ENCODE results near the gene ALG3.

Gene ALG3

DNA sequence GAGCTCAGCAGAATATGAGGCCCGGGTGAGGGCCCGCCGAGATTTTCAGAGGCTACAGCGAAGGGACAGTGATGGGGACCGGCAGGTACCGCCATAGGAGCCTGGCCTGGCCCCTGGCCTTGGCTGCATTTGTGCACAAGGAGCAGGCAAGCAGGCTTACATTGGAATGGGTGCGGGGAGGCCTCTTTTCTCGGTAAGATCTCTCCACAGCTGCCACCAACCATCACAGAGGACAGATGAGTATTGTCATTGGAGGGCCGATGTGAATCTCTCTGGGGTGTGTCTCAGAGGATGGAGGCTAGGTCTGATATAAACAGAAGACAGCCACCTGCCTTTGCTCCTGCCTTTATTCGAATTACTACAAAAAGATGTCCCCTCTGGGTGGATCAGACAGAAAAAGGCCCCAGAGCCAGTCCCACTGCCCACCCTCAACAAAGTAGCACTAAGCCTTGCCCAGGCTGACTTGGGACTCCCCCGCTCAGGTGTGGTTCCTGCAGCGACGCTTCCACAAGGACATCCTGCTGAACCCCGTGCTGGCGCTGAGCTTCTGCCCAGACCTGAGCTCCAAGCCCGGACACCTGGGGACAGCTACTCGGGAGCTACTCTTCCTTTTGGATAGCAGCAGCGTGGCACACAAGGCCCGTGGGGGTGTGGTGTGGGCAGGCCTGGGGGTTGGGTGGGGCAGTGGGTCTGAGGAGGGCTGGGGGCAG, 13.9 kb downstream of the ALG3 start:
- DNase-seq (ENCODE audit: low spot score) = no peak

DNA sequence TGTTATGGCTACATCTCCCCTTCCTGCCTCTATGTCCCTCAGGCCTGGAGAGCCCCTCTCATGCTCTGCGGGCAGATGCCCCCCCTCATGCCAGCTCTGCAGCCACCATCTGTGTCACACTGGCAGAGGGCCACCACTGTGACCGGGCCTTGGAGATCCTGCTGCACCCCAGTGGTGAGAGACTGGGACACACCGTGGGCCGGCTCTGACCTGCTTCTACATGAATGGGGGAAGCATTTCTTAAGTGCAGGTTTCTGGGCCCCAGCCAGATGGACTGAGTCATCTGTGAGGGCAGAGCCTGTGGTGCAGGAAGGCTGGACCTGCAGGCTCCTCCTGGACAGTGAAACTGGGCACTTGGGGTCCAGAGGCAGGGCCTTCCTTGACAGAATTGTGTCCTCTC, 14.5 kb downstream of the ALG3 start:
- DNase-seq (ENCODE audit: low spot score) = no peak

DNA sequence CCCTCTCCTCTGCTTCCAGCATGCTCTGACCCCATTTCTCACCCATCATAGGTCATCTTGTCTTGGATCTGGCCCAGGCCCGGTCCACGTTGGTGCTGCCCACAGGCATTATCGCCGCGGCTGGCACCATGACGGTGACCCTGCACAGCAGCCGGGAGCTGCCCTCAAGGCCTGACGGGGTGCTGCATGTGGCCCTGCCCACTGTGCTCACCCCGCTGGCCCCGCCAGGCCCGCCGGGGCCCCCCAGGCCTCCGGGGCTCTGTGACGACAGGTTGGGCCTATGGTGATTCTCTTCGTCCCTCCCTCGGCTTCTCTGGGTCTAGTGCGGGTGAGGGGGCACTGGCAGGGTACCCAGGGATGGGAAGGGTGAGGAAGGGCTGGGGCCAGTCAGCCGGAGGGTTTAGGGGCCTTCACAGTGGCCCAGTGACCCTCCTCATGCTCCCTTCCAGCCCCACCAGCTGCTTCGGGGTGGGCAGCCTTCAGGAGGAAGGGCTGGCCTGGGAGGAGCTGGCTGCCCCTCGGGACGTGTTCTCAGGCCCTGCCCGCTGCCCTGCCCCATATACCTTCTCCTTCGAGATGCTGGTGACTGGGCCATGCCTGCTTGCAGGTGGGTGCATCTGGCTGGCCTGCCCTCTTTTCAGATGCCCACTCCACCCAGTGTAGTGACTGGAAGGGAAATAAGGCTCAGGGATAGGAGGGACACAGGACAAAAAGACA, 15.5 kb downstream of the ALG3 start:
- no peak for DNase-seq (ENCODE audit: low spot score)

DNA sequence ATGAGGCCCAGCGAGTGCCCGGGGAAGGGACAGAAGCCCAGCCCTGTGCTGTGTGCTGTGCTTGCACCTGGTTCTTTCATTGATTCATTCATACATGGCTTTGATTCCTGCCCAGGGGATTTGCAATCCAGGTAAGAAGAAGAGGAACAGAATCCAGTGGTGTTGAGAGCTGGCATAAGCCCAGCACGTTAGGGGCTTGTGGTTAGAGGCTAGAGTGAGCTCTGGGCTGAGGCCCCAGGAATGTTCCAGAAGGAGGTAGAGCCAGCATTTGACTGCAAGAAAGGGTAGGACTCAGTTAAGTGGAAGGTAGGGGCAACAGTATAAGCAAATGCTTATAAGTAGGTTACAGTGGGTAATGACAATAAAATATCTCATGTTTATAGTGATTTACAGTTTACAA, 17.1 kb downstream of the ALG3 start:
- no peak for DNase-seq (ENCODE audit: low spot score)

DNA sequence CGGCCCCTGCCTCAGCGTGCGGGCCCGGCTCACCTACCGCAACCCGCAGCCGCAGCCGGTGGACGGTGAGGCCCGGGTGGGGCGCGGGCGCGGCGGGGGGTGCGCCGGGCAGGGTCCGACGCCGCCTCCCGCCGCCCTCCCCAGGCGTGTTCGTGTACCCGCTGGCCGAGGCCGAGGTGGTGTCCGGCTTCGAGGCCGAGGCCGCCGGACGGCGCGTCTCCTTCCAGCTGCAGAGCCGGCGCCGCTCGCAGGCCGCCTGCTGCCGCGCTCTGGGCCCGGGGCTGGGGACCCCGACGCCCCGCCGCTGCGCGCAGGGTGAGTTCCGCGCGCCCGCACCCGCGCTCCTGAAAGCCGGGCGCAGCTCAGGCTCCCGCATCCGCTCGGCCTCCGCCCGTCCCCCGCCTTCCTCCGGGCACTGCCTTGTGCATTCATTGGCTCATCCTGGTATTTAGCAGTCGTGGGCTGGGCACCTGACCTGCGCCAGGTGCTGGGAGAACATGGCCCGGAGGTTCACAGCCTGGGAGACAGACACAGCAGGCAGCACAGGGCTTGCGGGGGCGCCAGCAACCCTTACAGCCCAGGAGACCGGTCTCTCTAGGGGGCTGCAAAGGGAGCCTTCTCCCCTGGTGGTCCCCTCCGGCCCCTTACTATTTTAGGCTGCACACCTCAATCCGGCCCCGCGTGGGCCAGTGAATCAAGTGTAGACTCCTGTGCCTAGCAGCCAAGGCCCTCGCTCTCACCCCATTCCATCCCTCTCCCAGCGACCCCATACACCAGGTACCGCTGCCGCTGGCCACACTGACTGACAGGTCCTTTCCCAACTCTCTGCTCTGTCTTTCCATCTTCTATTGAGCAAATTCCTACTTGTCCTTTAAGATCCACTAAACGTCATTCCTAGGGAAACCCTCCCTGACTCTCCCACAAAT, 17.9 kb downstream of the ALG3 start:
- no peak for DNase-seq (ENCODE audit: low spot score)

DNA sequence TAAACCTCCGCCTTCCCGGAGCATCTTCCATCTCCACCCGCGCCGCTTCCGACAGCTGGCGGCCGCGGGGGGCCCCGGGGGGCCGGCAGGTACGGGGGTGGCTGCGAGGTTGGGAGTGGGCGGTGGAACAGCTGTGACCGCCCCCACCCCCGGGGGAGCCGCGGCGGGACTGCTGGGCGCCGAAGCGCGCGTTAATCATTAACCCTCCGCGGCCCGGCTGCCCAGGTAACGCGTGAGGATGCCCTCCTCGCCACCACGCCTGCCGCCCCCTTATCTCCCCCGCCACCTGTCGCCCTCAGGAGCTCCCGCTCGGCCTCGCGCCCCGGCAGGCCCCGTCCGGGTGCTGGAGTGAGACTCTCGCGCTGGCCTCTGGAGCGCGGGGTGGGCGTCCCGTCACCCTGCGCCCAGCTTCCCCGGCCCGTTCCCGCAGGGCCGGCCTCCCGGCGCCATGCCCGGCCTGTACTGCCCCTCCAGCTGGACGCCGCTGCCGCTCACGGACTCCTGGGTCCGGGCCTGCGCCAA, 18.6 kb downstream of the ALG3 start:
- no peak for DNase-seq (ENCODE audit: low spot score)

DNA sequence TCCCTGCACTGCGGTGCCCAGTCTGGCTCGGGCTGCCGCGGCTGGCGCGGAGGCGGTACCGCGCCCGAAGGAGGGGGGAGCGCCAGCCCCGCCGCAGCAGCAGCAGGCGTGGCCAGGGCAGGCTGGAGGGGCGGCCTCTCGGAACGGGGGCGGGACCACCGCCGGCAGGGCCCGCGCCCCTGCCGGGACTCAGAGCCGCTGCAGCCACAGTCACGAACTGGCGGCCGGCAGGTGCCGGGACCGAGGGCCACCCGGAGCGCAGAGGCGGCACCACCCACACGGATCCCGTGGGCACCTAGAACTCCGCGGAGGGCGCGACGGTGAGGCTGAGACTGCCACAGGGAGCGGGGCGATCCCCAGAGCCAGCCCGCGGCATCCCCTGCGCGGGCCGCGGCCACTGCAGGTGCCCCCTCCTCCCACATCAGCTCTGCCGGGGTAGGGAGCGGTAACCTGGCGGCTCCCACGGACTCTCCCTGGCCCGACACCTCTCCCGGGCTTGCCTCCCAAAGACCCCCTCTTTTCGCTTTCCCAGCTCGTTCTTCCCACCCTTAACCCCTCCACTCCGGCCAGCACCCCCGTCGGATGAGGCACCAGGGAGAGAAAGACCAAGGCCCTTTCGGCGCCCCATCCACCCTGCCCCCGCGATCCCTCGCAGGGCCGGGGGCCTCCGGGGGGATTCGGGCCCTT, 19.2 kb downstream of the ALG3 start, which contains the start of gene VWA5B2:
VWA5B2 (plus strand) TSS at position 192 of the 687 bp plus-strand sequence. CDS start 944 bp downstream, outside the sequence.
- DNase-seq (ENCODE audit: low spot score) = peak; percentile 90

DNA sequence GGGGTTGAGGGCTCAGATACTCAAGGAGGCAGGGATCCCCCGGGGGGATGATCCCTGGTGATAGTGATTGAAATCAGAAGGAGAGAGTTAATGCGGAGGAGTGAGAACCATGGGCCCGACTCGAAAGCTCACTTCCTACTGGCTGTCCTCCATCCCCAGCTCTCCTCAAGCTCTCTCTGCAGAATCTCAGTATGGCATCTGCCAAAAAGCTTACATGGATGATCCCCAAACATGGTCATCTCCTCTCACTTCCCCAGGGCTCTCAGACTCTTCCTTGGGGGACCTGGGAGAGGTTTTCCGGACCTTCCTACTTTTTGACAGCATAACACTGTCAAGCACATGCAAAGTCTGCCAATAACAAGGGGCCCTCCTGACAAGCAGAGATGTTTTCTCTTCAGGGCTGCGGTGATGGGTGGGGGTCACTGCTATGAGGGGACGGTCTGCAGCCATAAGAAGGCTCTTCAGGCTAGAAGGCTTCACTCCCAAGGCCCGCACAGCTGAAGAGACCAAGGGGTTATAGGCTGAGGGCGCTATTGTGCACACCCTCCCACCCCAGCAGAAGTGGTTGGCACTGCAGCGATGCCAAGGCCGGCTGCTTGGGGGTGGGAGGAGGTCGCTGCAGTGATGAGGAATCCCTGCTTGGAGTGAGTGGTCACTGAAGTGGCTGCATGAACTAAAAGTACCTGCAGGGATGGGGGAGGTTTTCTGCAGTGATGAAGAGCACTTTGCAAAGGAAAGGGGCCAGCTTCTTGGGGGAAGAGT, 20.2 kb downstream of the ALG3 start:
- no peak for DNase-seq (ENCODE audit: low spot score)

DNA sequence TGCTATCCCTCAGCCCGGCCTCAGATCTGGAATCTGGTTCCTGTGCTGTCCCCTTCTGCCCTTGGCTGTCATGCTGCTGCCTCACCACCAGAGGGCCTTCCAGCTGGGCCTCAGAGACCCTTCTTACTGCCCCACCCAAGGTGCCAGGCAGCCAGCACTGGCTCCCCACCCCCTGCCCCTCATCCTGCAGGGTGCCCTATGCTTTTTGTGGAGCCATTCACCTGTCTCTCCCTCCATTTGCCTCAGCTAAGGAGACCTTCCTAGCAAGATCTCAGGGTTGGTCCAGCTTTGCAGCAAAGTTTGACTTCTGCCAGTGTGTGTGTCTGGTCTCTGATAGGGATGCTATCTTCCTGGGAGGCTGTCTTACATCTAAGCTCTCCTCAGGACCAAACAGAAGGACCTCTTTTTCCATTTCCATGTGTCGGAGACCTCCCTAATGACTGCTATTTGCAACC, 21.3 kb downstream of the ALG3 start:
- DNase-seq (ENCODE audit: low spot score) = peak; percentile 76

DNA sequence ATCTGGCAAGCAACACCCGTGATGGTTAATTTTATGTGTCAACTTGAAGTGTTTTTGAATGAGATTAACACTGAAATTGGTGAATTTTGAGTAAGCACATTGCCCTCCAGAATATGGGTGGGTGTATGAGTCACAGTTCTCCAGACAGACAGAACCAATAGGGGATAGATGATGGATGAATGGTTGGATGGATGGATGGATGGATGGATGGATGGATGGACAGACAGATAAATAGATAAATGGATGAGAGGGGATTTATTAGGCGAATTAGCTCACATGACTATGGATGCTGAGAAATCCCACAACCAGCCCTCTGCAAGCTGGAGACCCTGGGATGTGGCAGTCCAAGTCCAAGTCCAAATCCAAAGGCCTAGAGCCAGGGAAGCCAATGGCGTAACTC, 24.8 kb downstream of the ALG3 start:
- DNase-seq (ENCODE audit: low spot score) = no peak

DNA sequence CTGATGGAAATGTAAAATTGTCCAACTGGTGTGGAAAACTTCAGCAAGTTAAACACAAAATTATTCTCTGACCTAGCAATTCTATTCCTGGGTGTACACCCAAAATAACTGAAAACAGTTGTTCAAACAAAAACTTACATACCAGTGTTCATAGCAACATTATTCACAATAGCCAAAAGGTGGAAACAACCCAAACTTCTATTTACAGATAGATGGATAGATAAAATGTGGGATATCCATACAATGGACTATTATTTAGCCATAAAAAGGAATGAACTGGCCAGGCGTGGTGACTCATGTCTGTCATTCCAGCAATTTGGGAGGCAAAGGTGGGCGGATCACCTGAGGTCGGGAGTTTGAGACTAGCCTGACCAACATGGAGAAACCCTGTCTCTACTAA, 26.2 kb downstream of the ALG3 start:
- DNase-seq (ENCODE audit: low spot score) = no peak

DNA sequence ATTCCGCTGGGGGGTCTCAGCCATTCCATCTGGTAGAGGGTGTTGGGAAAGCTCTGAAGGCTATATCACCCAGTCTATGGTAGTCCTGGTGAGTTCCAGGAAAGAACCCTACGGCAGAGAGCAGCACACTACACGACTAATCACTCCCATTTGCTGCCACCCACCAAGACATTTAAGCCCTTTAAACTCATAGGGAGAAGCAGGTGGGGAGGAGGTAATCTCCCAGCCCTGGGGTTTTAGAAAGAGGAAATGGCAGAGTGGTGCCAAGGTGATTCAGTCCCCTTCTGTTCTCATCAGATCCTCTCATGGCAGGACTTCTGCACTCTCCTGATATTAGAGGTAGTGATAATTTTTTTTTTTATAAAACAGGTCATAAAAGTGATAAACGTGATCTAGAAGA, 29.9 kb downstream of the ALG3 start:
- DNase-seq (ENCODE audit: low spot score) = no peak

DNA sequence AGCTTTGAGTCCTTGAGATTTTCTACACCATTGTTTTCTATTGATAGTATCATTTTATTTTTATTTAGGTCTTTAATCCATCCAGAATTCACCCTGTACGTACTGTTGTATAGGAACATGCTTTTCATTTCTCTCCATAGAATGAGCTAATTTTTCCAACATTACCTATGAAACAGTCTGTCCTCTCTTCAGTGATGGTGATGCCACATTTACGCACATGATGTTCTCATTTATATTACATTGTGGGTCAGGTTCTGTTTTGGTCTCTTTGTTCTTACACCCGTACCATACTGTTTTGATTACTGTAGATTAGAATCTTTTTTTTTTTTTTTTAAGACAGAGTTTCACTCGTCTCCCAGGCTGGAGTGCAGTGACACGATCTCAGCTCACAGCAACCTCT, 37.0 kb downstream of the ALG3 start:
- no peak for DNase-seq (ENCODE audit: low spot score)

DNA sequence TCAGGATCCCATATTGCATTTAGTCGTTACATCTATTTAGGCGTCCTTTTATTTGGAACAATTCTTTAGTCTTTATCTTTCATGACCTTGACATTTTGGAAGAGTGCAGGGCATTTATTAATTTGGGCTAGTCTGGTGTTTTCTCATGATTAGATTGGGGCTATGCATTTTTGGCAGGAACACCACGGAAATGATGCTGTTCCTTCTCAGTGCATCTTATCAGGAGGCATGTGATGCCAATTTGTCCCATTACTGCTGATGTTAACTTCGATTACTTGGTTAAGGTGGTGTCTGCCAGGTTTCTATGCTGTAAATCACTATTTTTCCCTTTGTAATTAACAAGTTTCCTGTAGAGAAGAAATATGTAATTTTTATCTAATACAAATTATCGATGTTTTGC, 37.5 kb downstream of the ALG3 start:
- DNase-seq (ENCODE audit: low spot score) = no peak

DNA sequence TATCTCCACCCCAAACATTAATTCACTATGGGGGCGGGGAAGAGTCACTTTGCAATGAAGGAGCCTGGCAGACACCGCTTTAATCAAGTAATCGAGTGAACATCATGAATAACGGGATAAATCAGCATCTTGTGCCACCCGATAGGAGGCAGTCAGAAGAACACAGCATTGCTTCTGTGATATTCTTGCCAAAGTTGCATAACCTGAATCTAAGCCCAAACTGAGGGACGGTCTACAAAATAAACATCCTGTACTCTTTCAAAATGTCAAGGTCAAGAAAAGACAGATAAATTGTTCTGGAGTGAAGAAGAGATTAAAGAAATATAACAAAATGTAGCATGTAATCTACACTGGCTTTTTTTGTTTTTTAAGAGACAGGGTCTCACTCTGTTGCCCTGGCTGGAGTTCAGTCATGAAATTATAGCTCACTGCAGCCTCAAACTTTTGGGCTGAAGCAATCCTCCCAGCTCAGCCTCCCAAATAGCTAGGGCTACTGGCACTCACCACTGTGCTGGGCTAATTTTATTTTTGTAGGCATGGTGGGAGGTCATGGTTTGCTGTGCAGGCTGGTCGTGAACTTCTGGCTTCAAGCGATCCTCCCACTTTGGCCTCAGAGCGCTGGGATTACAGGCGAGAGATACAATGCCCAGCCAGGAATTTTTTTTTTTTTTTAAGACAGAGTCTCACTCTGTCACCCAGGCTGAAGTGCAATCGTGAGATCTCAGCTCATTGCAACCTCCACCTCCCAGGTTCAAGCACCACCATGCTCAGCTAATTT, 39.4 kb downstream of the ALG3 start:
- no peak for DNase-seq (ENCODE audit: low spot score)

DNA sequence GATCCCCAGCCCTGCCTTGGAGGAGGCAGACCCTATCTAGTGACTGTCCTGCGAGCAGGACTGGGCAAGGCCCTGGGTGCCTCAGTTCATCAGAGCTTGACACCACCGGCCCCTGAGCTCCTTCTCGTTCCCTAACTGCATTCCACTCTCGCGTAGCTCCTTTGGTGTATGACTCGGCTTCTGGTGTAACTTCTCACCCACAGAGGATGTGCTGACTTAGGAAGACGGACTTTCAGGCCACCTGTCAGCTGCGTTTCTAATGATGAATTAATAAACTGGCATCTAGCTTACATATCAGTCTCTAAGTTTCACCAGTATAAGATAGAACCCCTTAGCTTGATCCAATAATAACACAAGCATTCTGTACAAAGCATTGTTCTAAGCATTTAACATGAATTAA, 45.2 kb downstream of the ALG3 start:
- no peak for DNase-seq (ENCODE audit: low spot score)

DNA sequence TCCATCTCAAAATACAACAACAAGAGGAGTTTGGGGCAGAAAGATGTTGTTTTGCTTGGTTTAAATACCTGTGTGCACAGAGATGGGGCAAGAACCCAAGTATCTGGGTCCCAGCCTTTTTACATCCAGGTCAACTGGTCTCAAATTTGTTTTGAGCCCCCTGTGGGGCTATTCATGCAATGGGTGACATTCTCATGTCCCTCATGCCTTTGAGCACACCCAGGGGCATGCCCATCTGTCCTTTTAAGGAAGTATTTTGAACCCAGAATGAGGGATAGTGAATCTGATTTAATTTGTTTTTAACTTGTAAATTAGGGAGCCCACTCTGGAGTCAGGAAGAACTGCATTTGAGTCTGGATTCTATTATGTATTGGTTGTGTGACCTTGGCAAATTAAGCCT, 47.9 kb downstream of the ALG3 start:
- DNase-seq (ENCODE audit: low spot score) = no peak

DNA sequence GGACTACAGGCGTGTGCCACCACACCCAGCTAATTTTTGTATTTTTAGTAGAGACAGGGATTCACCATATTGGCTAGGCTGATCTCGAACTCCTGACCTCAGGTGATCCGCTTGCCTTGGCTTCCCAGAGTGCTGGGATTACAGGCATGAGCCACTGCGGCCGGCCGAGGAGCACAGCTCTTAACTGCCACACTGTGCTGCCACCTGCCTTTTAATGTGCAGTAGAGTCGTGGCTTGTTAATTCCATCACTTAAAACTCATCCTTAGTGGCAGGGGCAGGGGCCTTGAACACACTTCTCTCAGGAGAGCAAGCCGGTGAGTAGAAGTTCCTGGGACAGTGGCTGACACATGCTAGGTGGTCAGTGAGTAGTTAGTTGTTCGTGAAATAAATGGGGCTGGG, 50.3 kb downstream of the ALG3 start:
- DNase-seq (ENCODE audit: low spot score) = no peak

DNA sequence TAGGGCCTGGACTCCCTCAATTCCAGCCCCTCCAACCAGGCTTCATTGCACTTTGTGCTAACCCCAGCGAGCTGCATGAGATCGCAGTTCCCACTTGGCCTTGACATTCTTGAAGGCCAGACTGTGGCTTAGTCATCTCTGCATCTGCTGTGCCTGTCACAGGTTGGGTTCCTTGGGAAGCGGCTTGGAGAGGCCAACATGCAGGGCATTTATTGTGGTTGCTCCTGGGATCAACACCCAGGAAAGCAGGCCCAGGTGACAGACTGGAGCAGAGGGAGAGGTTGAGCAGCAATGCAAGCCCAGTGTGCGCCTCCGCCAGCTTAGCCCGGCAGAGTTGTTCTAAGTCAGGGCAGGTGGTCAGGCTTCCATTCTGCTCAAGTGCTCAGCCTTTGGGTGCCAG, 52.2 kb downstream of the ALG3 start:
- DNase-seq (ENCODE audit: low spot score) = no peak

DNA sequence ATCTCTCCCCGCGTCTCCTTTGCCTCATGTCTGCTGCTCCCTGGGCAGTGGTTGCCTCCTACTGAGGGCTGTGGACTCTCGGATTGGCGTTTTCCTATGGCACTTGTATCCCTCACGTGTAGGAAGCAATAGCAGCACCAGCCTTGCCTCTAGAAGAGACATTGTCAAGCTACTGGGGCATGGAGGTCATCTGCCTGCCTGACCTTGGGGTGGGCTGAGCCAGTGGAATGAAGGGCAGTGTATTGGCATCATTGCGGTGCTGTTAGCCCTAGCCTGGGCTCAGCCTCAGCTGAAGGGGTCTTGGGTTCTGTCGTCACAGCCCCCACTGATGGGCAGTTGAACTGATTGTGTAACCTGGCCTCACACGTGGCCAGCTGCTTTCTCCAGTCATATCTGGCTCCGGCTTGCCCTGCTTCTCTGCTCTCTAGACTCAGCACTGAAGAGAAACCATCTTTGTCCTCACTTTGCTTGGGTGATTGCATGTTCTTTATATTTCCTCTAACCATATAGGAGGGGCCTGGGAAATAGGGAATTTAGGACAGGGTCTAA, 54.7 kb downstream of the ALG3 start:
- no peak for DNase-seq (ENCODE audit: low spot score)

Data from germinal center (tissue), 1 donor.